ACHN (cell line): ENCODE results near the gene ANKRD13B.

Source experiments
- DNase-seq: peaks from one replicate; pipeline ENCODE4 v3.0.0-alpha.2; 2015
- in situ Hi-C: cut with HindIII; loops from 2 replicates; pipeline ENCODE4 v1.10.0; 2017; ENCODE audit warnings: low sequenced_read_pairs, low pct_ligation_motif_present, low pct_unique_long_range_greater_than_20kb

ANKRD13B gene

GRCh38 chr17:29652976-29653375 is 60.0 kb downstream of the ANKRD13B start:
- no peak for DNase-seq
- in situ Hi-C loops = loop anchor here (25.0 kb wide), 1 partner anchor 284 kb away; the partner anchor contains the start of genes EFCAB5 and SSH2

- in situ Hi-C loops = loop anchor here (25.0 kb wide), 1 partner anchor 283 kb away; the partner anchor contains the start of genes EFCAB5 and SSH2
- DNase-seq = no peak
These were observed 61.2 kb downstream of the ANKRD13B start for GRCh38 chr17:29653995-29654714.

DNA sequence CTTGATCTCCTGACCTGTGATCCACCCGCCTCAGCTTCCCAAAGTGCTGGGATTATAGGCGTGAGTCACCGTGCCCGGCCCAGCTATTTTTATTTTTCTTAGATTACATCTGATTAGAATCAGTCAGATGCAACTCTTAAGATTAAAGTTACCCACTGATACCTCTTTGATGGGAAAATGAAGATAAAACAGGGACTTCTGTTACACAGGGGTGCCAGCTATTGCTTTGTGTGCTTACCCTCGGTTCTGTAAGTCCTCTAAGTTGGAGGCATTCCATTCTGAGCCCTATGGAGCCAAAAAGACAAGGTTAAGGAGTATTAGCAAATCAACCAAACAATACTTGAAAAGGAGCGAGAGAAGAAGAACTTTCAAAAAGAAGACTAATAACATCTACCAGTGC is 62.4 kb downstream of the ANKRD13B start:
- DNase-seq = no peak
- in situ Hi-C loops = loop anchor here (25.0 kb wide), 1 partner anchor 282 kb away; the partner anchor contains the start of genes EFCAB5 and SSH2

- in situ Hi-C loops = loop anchor here (25.0 kb wide), 1 partner anchor 278 kb away; the partner anchor contains the start of genes EFCAB5 and SSH2
- no peak for DNase-seq
These were observed 66.2 kb downstream of the ANKRD13B start for GRCh38 chr17:29659155-29659554.

DNA sequence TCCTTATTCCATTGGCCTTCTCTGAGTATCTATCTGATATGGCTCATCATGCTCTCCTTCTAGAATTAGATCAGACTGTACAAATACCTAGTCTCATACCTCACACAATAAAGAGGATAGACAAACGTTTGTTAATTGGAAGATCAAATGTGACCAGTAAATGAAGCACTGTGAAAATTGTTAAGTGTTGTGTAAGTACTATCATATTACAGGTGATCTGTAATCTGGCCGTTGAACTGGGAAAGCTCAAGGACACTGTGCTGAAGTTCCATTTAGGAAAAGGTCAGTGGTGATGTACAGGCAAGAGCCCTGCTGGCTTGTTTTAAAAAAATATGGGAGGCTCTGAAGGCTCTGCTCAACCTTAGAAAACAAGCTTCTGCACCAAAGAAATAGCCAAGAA is 68.3 kb downstream of the ANKRD13B start:
- DNase-seq = no peak

GRCh38 chr17:29663155-29663554 is 70.2 kb downstream of the ANKRD13B start:
- in situ Hi-C loops = loop anchor here (25.0 kb wide), 1 partner anchor 274 kb away; the partner anchor contains the start of genes EFCAB5 and SSH2
- DNase-seq = no peak

More for the DNA sequence above, 68.3 kb downstream of the ANKRD13B start:
- in situ Hi-C loops = loop anchor here (25.0 kb wide), 1 partner anchor 276 kb away; the partner anchor contains the start of genes EFCAB5 and SSH2
